SK-MEL-5 (cell line): ENCODE data around the gene USP22. TPM values are rescaled to one million over a fixed set of nuclear protein-coding genes. Genes with fewer than 3 reads are reported as not detected.

ENCODE experiments used
- DNase-seq: peaks from one replicate; pipeline ENCODE4 v3.0.0-alpha.2; 2016; ENCODE audit warnings: low read depth, low spot score
- in situ Hi-C: cut with HindIII; loops from 2 replicates; pipeline ENCODE4 v1.10.0; 2016; ENCODE audit warnings: low sequenced_read_pairs, high pct_unique_total_duplicates, low pct_unique_long_range_greater_than_20kb
- total RNA-seq: library from RNA; depleted of rRNA; stranded (reverse); fragments of >200 nt; shearing (Covaris generic); gene quantifications from 2 replicates; pipeline ENCODE4 v1.2.3, GENCODE V29; 2014

Gene USP22
- total RNA-seq, 1 experiment from 2014 or later: 210 TPM

GRCh38 chr17:21030375-21030774 lies 12.4 kb downstream of the USP22 start:
- in situ Hi-C loops: no loop called here
- DNase-seq: no peak

GRCh38 chr17:21029515-21029914 lies 13.3 kb downstream of the USP22 start:
- in situ Hi-C loops: no loop called here
- DNase-seq: no peak

- DNase-seq: no peak
Measured at GRCh38 chr17:21029036-21029435, 13.8 kb downstream of the USP22 start.

GRCh38 chr17:21028192-21028591 lies 14.6 kb downstream of the USP22 start:
- in situ Hi-C loops: no loop called here
- DNase-seq: no peak

More at GRCh38 chr17:21029036-21029435, 13.8 kb downstream of the USP22 start:
- in situ Hi-C loops: no loop called here

GRCh38 chr17:21027031-21027430 lies 15.8 kb downstream of the USP22 start:
- no peak for DNase-seq
- in situ Hi-C loops: no loop called here

GRCh38 chr17:21025451-21025850 lies 17.4 kb downstream of the USP22 start:
- DNase-seq: no peak
- in situ Hi-C loops: no loop called here

- in situ Hi-C loops: no loop called here
- no peak for DNase-seq
Measured at GRCh38 chr17:21024024-21024423, 18.8 kb downstream of the USP22 start.

GRCh38 chr17:21021208-21021803 lies 21.5 kb downstream of the USP22 start:
- in situ Hi-C loops: no loop called here
- no peak for DNase-seq

- in situ Hi-C loops: no loop called here
Measured at GRCh38 chr17:21020622-21021021, 22.2 kb downstream of the USP22 start.

GRCh38 chr17:21019976-21020586 lies 22.7 kb downstream of the USP22 start:
- in situ Hi-C loops: no loop called here
- DNase-seq: peak; percentile 72

More at GRCh38 chr17:21020622-21021021, 22.2 kb downstream of the USP22 start:
- no peak for DNase-seq

- no peak for DNase-seq
- in situ Hi-C loops: no loop called here
Measured at GRCh38 chr17:21018894-21019293, 23.9 kb downstream of the USP22 start.

GRCh38 chr17:21017861-21018260 lies 24.9 kb downstream of the USP22 start:
- DNase-seq: no peak
- in situ Hi-C loops: no loop called here

GRCh38 chr17:21017256-21017655 lies 25.6 kb downstream of the USP22 start:
- in situ Hi-C loops: no loop called here
- DNase-seq: no peak

GRCh38 chr17:21016826-21017225 lies 26.0 kb downstream of the USP22 start:
- no peak for DNase-seq
- in situ Hi-C loops: no loop called here

GRCh38 chr17:21015564-21015963 lies 27.2 kb downstream of the USP22 start:
- no peak for DNase-seq
- in situ Hi-C loops: no loop called here

- DNase-seq: no peak
- in situ Hi-C loops: no loop called here
Measured at GRCh38 chr17:21014498-21014897, 28.3 kb downstream of the USP22 start.

GRCh38 chr17:21013983-21014382 lies 28.8 kb downstream of the USP22 start:
- DNase-seq: peak; percentile 61
- in situ Hi-C loops: no loop called here

- DNase-seq: no peak
- in situ Hi-C loops: no loop called here
Measured at GRCh38 chr17:21012736-21013135, 30.1 kb downstream of the USP22 start.
